Ectodermal cell (in vitro differentiated cells): ENCODE measurements around the gene PARP3.

Source experiments
- H3K27ac ChIP-seq: 2 replicates; pipeline ENCODE4 v1.7.0; 2013; ENCODE audit warnings: mild to moderate bottlenecking, low read depth, low read length; ENCODE audit not compliant: insufficient read depth, poor library complexity, severe bottlenecking
- H3K27me3 ChIP-seq: 2 replicates; pipeline ENCODE4 v1.7.0; 2013; ENCODE audit warnings: mild to moderate bottlenecking, low read length; ENCODE audit not compliant: insufficient read depth, control insufficient read depth, poor library complexity, severe bottlenecking
- H3K36me3 ChIP-seq: one replicate; pipeline ENCODE4 v1.7.0; 2013; ENCODE audit warnings: low read length; ENCODE audit not compliant: control insufficient read depth, insufficient read depth
- H3K4me1 ChIP-seq: one replicate; pipeline ENCODE4 v1.7.0; 2013; ENCODE audit warnings: low read length; ENCODE audit not compliant: control insufficient read depth, insufficient read depth
- H3K4me3 ChIP-seq: 2 replicates; pipeline ENCODE4 v1.7.0; 2013; ENCODE audit warnings: low read depth, low read length, control low read depth; ENCODE audit not compliant: insufficient read depth
- H3K9me3 ChIP-seq: 2 replicates; pipeline ENCODE4 v1.7.0; 2013; ENCODE audit warnings: mild to moderate bottlenecking, low read length, moderate library complexity; ENCODE audit not compliant: control insufficient read depth
- WGBS, 2 experiments: methylation state at CpG; one replicate each; pipeline ENCODE4 v1.1.7; 2013; ENCODE audit warnings: missing lambda C conversion rate in 2 of 2; 5-methylcytosine and 5-hydroxymethylcytosine counted together

Gene PARP3

GRCh38 chr3:51958603-51959521 lies 16.7 kb downstream of the PARP3 start:
- Histone ChIP-seq H3K27me3 (peaks cover 33% of the 10 kb centered on the region), H3K9me3 (no peaks in the 10 kb centered on the region), H3K27ac (no peak overlapping the region), H3K36me3 (peaks cover 23% of the 10 kb centered on the region), H3K4me3 (no peak overlapping the region), H3K4me1 (peaks cover 17% of the 10 kb centered on the region)
- WGBS, 2 experiments, result 94% methylated on average over 20 of the region's 20 CpGs

GRCh38 chr3:51959651-51960050 lies 17.5 kb downstream of the PARP3 start:
- Histone ChIP-seq H3K27ac (no peak overlapping the region), H3K9me3 (no peaks in the 10 kb centered on the region), H3K27me3 (peaks cover 25% of the 10 kb centered on the region), H3K36me3 (peaks cover 23% of the 10 kb centered on the region), H3K4me1 (peaks cover 25% of the 10 kb centered on the region), H3K4me3 (no peak overlapping the region)
- WGBS, 2 experiments, result 95 to 97% methylated on average over 7 of the region's 7 CpGs

- Histone ChIP-seq H3K4me3 (no peak overlapping the region), H3K27ac (no peak overlapping the region), H3K9me3 (no peaks in the 10 kb centered on the region), H3K4me1 (peaks cover 31% of the 10 kb centered on the region), H3K36me3 (peaks cover 23% of the 10 kb centered on the region), H3K27me3 (peaks cover 17% of the 10 kb centered on the region)
- WGBS, 2 experiments, result 95 to 96% methylated on average over 10 of the region's 10 CpGs
These were observed 18.2 kb downstream of the PARP3 start for GRCh38 chr3:51960386-51960785.

GRCh38 chr3:51961011-51961410 lies 18.8 kb downstream of the PARP3 start:
- H3K27me3 ChIP-seq, result peaks cover 11% of the 10 kb centered on the region
- H3K4me3 ChIP-seq, result no peak overlapping the region
- H3K27ac ChIP-seq, result no peak overlapping the region
- 93 to 96% methylated on average over 18 of the region's 18 CpGs for WGBS, 2 experiments
- H3K4me1 ChIP-seq, result peaks cover 35% of the 10 kb centered on the region
- H3K9me3 ChIP-seq, result no peaks in the 10 kb centered on the region
- H3K36me3 ChIP-seq, result peaks cover 23% of the 10 kb centered on the region

- H3K9me3 ChIP-seq, result no peaks in the 10 kb centered on the region
- H3K27ac ChIP-seq, result no peak overlapping the region
- peaks cover 42% of the 10 kb centered on the region for H3K4me1 ChIP-seq
- H3K27me3 ChIP-seq, result peaks cover 2% of the 10 kb centered on the region
- peaks cover 23% of the 10 kb centered on the region for H3K36me3 ChIP-seq
- H3K4me3 ChIP-seq, result no peak overlapping the region
- 73 to 86% methylated on average over 9 of the region's 9 CpGs for WGBS, 2 experiments
These were observed 19.7 kb downstream of the PARP3 start for GRCh38 chr3:51961602-51962569.

GRCh38 chr3:51962854-51963530 lies 20.8 kb downstream of the PARP3 start:
- no peak overlapping the region for H3K27ac ChIP-seq
- 87% methylated on average over 6 of the region's 6 CpGs for WGBS, 2 experiments
- H3K27me3 ChIP-seq, result no peaks in the 10 kb centered on the region
- no peaks in the 10 kb centered on the region for H3K9me3 ChIP-seq
- peaks cover 42% of the 10 kb centered on the region for H3K4me1 ChIP-seq
- H3K4me3 ChIP-seq, result no peak overlapping the region
- H3K36me3 ChIP-seq, result peaks cover 18% of the 10 kb centered on the region

- Histone ChIP-seq H3K4me3 (no peak overlapping the region), H3K27ac (no peak overlapping the region), H3K27me3 (no peaks in the 10 kb centered on the region), H3K36me3 (peaks cover 11% of the 10 kb centered on the region), H3K9me3 (no peaks in the 10 kb centered on the region), H3K4me1 (peaks cover 48% of the 10 kb centered on the region)
- 19 to 23% methylated on average over 12 of the region's 12 CpGs for WGBS, 2 experiments
These were observed 21.8 kb downstream of the PARP3 start for GRCh38 chr3:51963951-51964451.

- WGBS, 2 experiments, result 36 to 42% methylated on average over 4 of the region's 4 CpGs
These were observed 22.4 kb downstream of the PARP3 start for GRCh38 chr3:51964521-51964920.

GRCh38 chr3:51966016-51966415 lies 23.9 kb downstream of the PARP3 start:
- WGBS, 2 experiments, result 51 to 59% methylated on average over 2 of the region's 2 CpGs
- Histone ChIP-seq H3K27ac (no peak overlapping the region), H3K36me3 (no peaks in the 10 kb centered on the region), H3K4me1 (peaks cover 60% of the 10 kb centered on the region), H3K4me3 (peak overlapping the region; percentile 78), H3K9me3 (no peaks in the 10 kb centered on the region), H3K27me3 (no peaks in the 10 kb centered on the region)

More at GRCh38 chr3:51964521-51964920, 22.4 kb downstream of the PARP3 start:
- H3K36me3 ChIP-seq, result peaks cover 10% of the 10 kb centered on the region
- H3K4me1 ChIP-seq, result peaks cover 54% of the 10 kb centered on the region
- H3K4me3 ChIP-seq, result no peak overlapping the region
- H3K27me3 ChIP-seq, result no peaks in the 10 kb centered on the region
- no peaks in the 10 kb centered on the region for H3K9me3 ChIP-seq
- no peak overlapping the region for H3K27ac ChIP-seq
